Activated CD8-positive, alpha-beta T cell treated with anti-CD3 and anti-CD28 coated beads, Interleukin-2, amount 10 ng/mL, durations not matched to agents 7 days and 5 days (primary cell): Measurements from ENCODE around the gene PHACTR3. TPM values are rescaled to one million over a fixed set of nuclear protein-coding genes. Genes with fewer than 3 reads are reported as not detected.

ENCODE experiments used
- ATAC-seq: fragments of 150-1000 bp; cut with Tn5 transposase; one replicate; pipeline ENCODE4 v1.10.0; 2021; ENCODE audit warnings: moderate library complexity
- CTCF ChIA-PET: fragments of 350-600 bp; sonication (Branson Sonifier 250); formaldehyde crosslinking; loops from one replicate; lab custom pipeline; 2021; ENCODE audit warnings: antibody characterized with exemption; lab: Charles Lee
- POLR2A ChIA-PET: fragments of 350-600 bp; sonication (Branson Sonifier 250); formaldehyde crosslinking; loops from one replicate; lab custom pipeline; 2021; ENCODE audit warnings: antibody characterized with exemption; lab: Charles Lee
- DNase-seq: peaks from one replicate; pipeline ENCODE4 v3.0.0-alpha.2; 2020
- H3K27ac Mint-ChIP-seq: one replicate; pipeline ENCODE4 v1.8.0; 2021; ENCODE audit warnings: mild to moderate bottlenecking, mixed read lengths
- H3K27me3 Mint-ChIP-seq: one replicate; pipeline ENCODE4 v1.8.0; 2021; ENCODE audit warnings: low read depth, mixed read lengths
- H3K36me3 Mint-ChIP-seq: one replicate; pipeline ENCODE4 v1.8.0; 2021; ENCODE audit warnings: low read depth, mixed read lengths
- H3K4me1 Mint-ChIP-seq: one replicate; pipeline ENCODE4 v1.8.0; 2021; ENCODE audit warnings: low read depth, mixed read lengths
- H3K4me3 Mint-ChIP-seq: one replicate; pipeline ENCODE4 v1.8.0; 2021; ENCODE audit warnings: mild to moderate bottlenecking, mixed read lengths
- H3K9me3 Mint-ChIP-seq: one replicate; pipeline ENCODE4 v1.8.0; 2022; ENCODE audit warnings: mixed read lengths; ENCODE audit not compliant: insufficient read depth
- total RNA-seq, 2 experiments: library from RNA; stranded (reverse); gene quantifications; one replicate each; pipeline ENCODE4 v1.2.3, GENCODE V29; 2021

Gene PHACTR3
- total RNA-seq, 2 experiments from 2014 or later: not detected

- Mint-ChIP-seq H3K36me3 (no peaks in the 10 kb centered on the region), H3K9me3 (no peaks in the 10 kb centered on the region), H3K27me3 (no peaks in the 10 kb centered on the region), H3K4me3 (no peak overlapping the region), H3K4me1 (no peaks in the 10 kb centered on the region), H3K27ac (no peak overlapping the region)
- ATAC-seq (no peak), DNase-seq (no peak)
- POLR2A ChIA-PET: no interaction called here
- CTCF ChIA-PET: no interaction called here
Observed at GRCh38 chr20:59684685-59685242, 80.4 kb downstream of the PHACTR3 start.

- DNase-seq: no peak
- Mint-ChIP-seq H3K4me3 (no peak overlapping the region), H3K9me3 (no peaks in the 10 kb centered on the region), H3K27me3 (no peaks in the 10 kb centered on the region), H3K4me1 (no peaks in the 10 kb centered on the region), H3K27ac (no peak overlapping the region), H3K36me3 (no peaks in the 10 kb centered on the region)
- ATAC-seq: no peak
- ChIA-PET POLR2A (no interaction called here), CTCF (no interaction called here)
Observed at GRCh38 chr20:59686404-59687346, 82.3 kb downstream of the PHACTR3 start.

GRCh38 chr20:59688356-59688755 lies 84.0 kb downstream of the PHACTR3 start:
- H3K27me3 Mint-ChIP-seq: no peaks in the 10 kb centered on the region
- H3K4me1 Mint-ChIP-seq: no peaks in the 10 kb centered on the region
- DNase-seq (no peak), ATAC-seq (no peak)
- H3K36me3 Mint-ChIP-seq: no peaks in the 10 kb centered on the region
- CTCF ChIA-PET: no interaction called here
- no peak overlapping the region for H3K4me3 Mint-ChIP-seq
- no peaks in the 10 kb centered on the region for H3K9me3 Mint-ChIP-seq
- POLR2A ChIA-PET: no interaction called here
- H3K27ac Mint-ChIP-seq: no peak overlapping the region

- Mint-ChIP-seq H3K36me3 (no peaks in the 10 kb centered on the region), H3K9me3 (no peaks in the 10 kb centered on the region), H3K4me1 (no peaks in the 10 kb centered on the region), H3K4me3 (no peak overlapping the region), H3K27ac (no peak overlapping the region), H3K27me3 (no peaks in the 10 kb centered on the region)
- ChIA-PET CTCF (no interaction called here), POLR2A (no interaction called here)
- ATAC-seq (no peak), DNase-seq (no peak)
Observed at GRCh38 chr20:59688999-59689398, 84.7 kb downstream of the PHACTR3 start.

GRCh38 chr20:59690101-59690500 lies 85.8 kb downstream of the PHACTR3 start:
- CTCF ChIA-PET: no interaction called here
- ATAC-seq (no peak), DNase-seq (no peak)
- H3K4me1 Mint-ChIP-seq: no peaks in the 10 kb centered on the region
- H3K27ac Mint-ChIP-seq: no peak overlapping the region
- H3K36me3 Mint-ChIP-seq: no peaks in the 10 kb centered on the region
- H3K4me3 Mint-ChIP-seq: no peak overlapping the region
- H3K9me3 Mint-ChIP-seq: no peaks in the 10 kb centered on the region
- POLR2A ChIA-PET: no interaction called here
- peaks cover under 1% of the 10 kb centered on the region for H3K27me3 Mint-ChIP-seq

- POLR2A ChIA-PET: no interaction called here
- Mint-ChIP-seq H3K4me1 (no peaks in the 10 kb centered on the region), H3K36me3 (no peaks in the 10 kb centered on the region), H3K4me3 (no peak overlapping the region), H3K9me3 (no peaks in the 10 kb centered on the region), H3K27ac (no peak overlapping the region), H3K27me3 (peaks cover 2% of the 10 kb centered on the region)
- DNase-seq (no peak), ATAC-seq (no peak)
- CTCF ChIA-PET: no interaction called here
Observed at GRCh38 chr20:59690976-59691375, 86.6 kb downstream of the PHACTR3 start.

GRCh38 chr20:59692139-59692538 lies 87.8 kb downstream of the PHACTR3 start:
- ATAC-seq: no peak
- Mint-ChIP-seq H3K4me3 (no peak overlapping the region), H3K4me1 (no peaks in the 10 kb centered on the region), H3K36me3 (no peaks in the 10 kb centered on the region), H3K27me3 (peaks cover 2% of the 10 kb centered on the region), H3K27ac (no peak overlapping the region), H3K9me3 (no peaks in the 10 kb centered on the region)
- CTCF ChIA-PET: no interaction called here
- POLR2A ChIA-PET: no interaction called here
- no peak for DNase-seq

GRCh38 chr20:59693587-59693986 lies 89.2 kb downstream of the PHACTR3 start:
- Mint-ChIP-seq H3K27me3 (peaks cover 2% of the 10 kb centered on the region), H3K4me3 (no peak overlapping the region), H3K36me3 (no peaks in the 10 kb centered on the region), H3K27ac (no peak overlapping the region), H3K4me1 (no peaks in the 10 kb centered on the region), H3K9me3 (no peaks in the 10 kb centered on the region)
- ATAC-seq (no peak), DNase-seq (no peak)
- ChIA-PET POLR2A (no interaction called here), CTCF (no interaction called here)

- Mint-ChIP-seq H3K36me3 (no peaks in the 10 kb centered on the region), H3K9me3 (no peaks in the 10 kb centered on the region), H3K4me1 (no peaks in the 10 kb centered on the region), H3K27me3 (peaks cover 2% of the 10 kb centered on the region), H3K27ac (no peak overlapping the region), H3K4me3 (no peak overlapping the region)
- POLR2A ChIA-PET: no interaction called here
- no peak for ATAC-seq
- CTCF ChIA-PET: no interaction called here
- DNase-seq: no peak
Observed at GRCh38 chr20:59696476-59696875, 92.1 kb downstream of the PHACTR3 start.

GRCh38 chr20:59697068-59697467 lies 92.7 kb downstream of the PHACTR3 start:
- DNase-seq: no peak
- no peaks in the 10 kb centered on the region for H3K4me1 Mint-ChIP-seq
- no peak overlapping the region for H3K4me3 Mint-ChIP-seq
- H3K27me3 Mint-ChIP-seq: peaks cover 2% of the 10 kb centered on the region
- CTCF ChIA-PET: no interaction called here
- H3K27ac Mint-ChIP-seq: no peak overlapping the region
- ATAC-seq: no peak
- no peaks in the 10 kb centered on the region for H3K9me3 Mint-ChIP-seq
- POLR2A ChIA-PET: no interaction called here
- H3K36me3 Mint-ChIP-seq: no peaks in the 10 kb centered on the region

GRCh38 chr20:59698598-59698997 lies 94.3 kb downstream of the PHACTR3 start:
- Mint-ChIP-seq H3K4me1 (no peaks in the 10 kb centered on the region), H3K27ac (no peak overlapping the region), H3K9me3 (no peaks in the 10 kb centered on the region), H3K36me3 (no peaks in the 10 kb centered on the region), H3K4me3 (no peak overlapping the region), H3K27me3 (peaks cover 8% of the 10 kb centered on the region)
- no peak for ATAC-seq
- no peak for DNase-seq
- ChIA-PET POLR2A (no interaction called here), CTCF (no interaction called here)

GRCh38 chr20:59701236-59701635 lies 96.9 kb downstream of the PHACTR3 start:
- Mint-ChIP-seq H3K4me3 (no peak overlapping the region), H3K27ac (no peak overlapping the region), H3K27me3 (peaks cover 6% of the 10 kb centered on the region), H3K9me3 (no peaks in the 10 kb centered on the region), H3K36me3 (no peaks in the 10 kb centered on the region), H3K4me1 (no peaks in the 10 kb centered on the region)
- CTCF ChIA-PET: no interaction called here
- POLR2A ChIA-PET: no interaction called here
- no peak for DNase-seq
- ATAC-seq: no peak
